IgD-negative memory B cell (primary cell): ENCODE measurements around the gene SHB. TPM values are rescaled to one million over a fixed set of nuclear protein-coding genes. Genes with fewer than 3 reads are reported as not detected.
"Not testable (repeated sequence)": the region's sequence is repeated elsewhere in the genome, so short reads cannot be mapped to it uniquely, and the experiment has no call there.

ENCODE experiments used
- H3K27ac Mint-ChIP-seq, 3 donors: one replicate each; pipeline ENCODE4 v1.8.0; 2020 to 2022; ENCODE audit warnings: mild to moderate bottlenecking in 3 of 3, mixed read lengths in 3 of 3, moderate library complexity in 1 of 3
- H3K27me3 Mint-ChIP-seq: one replicate; pipeline ENCODE4 v1.8.0; 2021; ENCODE audit warnings: mixed read lengths
- H3K36me3 Mint-ChIP-seq: one replicate; pipeline ENCODE4 v1.8.0; 2020; ENCODE audit warnings: mild to moderate bottlenecking, mixed read lengths
- H3K4me1 Mint-ChIP-seq, 3 donors: one replicate each; pipeline ENCODE4 v1.8.0; 2020 to 2022; ENCODE audit warnings: mixed read lengths in 3 of 3, mild to moderate bottlenecking in 1 of 3
- H3K4me3 Mint-ChIP-seq, 4 donors: one replicate each; pipeline ENCODE4 v1.8.0; 2020 to 2022; ENCODE audit warnings: mild to moderate bottlenecking in 4 of 4, mixed read lengths in 4 of 4, moderate library complexity in 3 of 4
- H3K9me3 Mint-ChIP-seq, 3 donors: one replicate each; pipeline ENCODE4 v1.8.0; 2020 to 2021; ENCODE audit warnings: mixed read lengths in 3 of 3, mild to moderate bottlenecking in 1 of 3
- polyA plus RNA-seq: library from polyadenylated mRNA; unstranded; fragments of 300-500 nt; fragmentation: Illumina TruSeq; gene quantifications from one replicate; pipeline ENCODE4 v1.2.3, GENCODE V29; 2021

The SHB gene
- polyA plus RNA-seq, 1 donor from 2014 or later, result not detected

- H3K27ac Mint-ChIP-seq, result peak overlapping the region in 1 of 3 donors; percentile 99
- H3K4me3 Mint-ChIP-seq, result peak overlapping the region in 2 of 4 donors; percentile 9 to 73
- H3K9me3 Mint-ChIP-seq, result no peaks in the 10 kb centered on the region
- peaks cover 2 to 22% (median 18%) of the 10 kb centered on the region in 3 donors for H3K4me1 Mint-ChIP-seq
- no peaks in the 10 kb centered on the region for H3K27me3 Mint-ChIP-seq
- no peaks in the 10 kb centered on the region for H3K36me3 Mint-ChIP-seq
Measured at GRCh38 chr9:37906312-37907239, 162.5 kb downstream of the SHB start.

- peaks cover 2 to 22% (median 18%) of the 10 kb centered on the region in 3 donors for H3K4me1 Mint-ChIP-seq
- H3K27ac Mint-ChIP-seq, result peak overlapping the region in 2 of 3 donors; percentile 81 to 99
- H3K27me3 Mint-ChIP-seq, result no peaks in the 10 kb centered on the region
- peak overlapping the region in 2 of 4 donors; percentile 67 to 98 for H3K4me3 Mint-ChIP-seq
- H3K9me3 Mint-ChIP-seq, result no peaks in the 10 kb centered on the region
- no peaks in the 10 kb centered on the region for H3K36me3 Mint-ChIP-seq
Measured at GRCh38 chr9:37905776-37906175, 163.3 kb downstream of the SHB start.

GRCh38 chr9:37905131-37905505, 163.9 kb downstream of the SHB start:
- no peaks in the 10 kb centered on the region for H3K27me3 Mint-ChIP-seq
- H3K36me3 Mint-ChIP-seq, result no peaks in the 10 kb centered on the region
- no peaks in the 10 kb centered on the region for H3K9me3 Mint-ChIP-seq
- peak overlapping the region in 1 of 4 donors; percentile 98 for H3K4me3 Mint-ChIP-seq
- H3K27ac Mint-ChIP-seq, result peak overlapping the region in 2 of 3 donors; percentile 96 to 99
- peaks cover 2 to 22% (median 18%) of the 10 kb centered on the region in 3 donors for H3K4me1 Mint-ChIP-seq

GRCh38 chr9:37904445-37905130, 164.4 kb downstream of the SHB start:
- Mint-ChIP-seq H3K4me1 (peaks cover 2 to 22% (median 18%) of the 10 kb centered on the region in 3 donors), H3K27ac (peak overlapping the region; percentile 94 to 99 (median 96)), H3K4me3 (peak overlapping the region; percentile 86 to 98 (median 96)), H3K36me3 (no peaks in the 10 kb centered on the region), H3K27me3 (no peaks in the 10 kb centered on the region), H3K9me3 (no peaks in the 10 kb centered on the region)

- H3K4me1 Mint-ChIP-seq, result peaks cover 2 to 22% (median 18%) of the 10 kb centered on the region in 3 donors
- no peaks in the 10 kb centered on the region for H3K9me3 Mint-ChIP-seq
- H3K36me3 Mint-ChIP-seq, result no peaks in the 10 kb centered on the region
- peak within 1 kb of the TSS; percentile 94 to 99 (median 96) for H3K27ac Mint-ChIP-seq
- H3K4me3 Mint-ChIP-seq, result peak within 1 kb of the TSS; percentile 86 to 98 (median 96)
- no peaks in the 10 kb centered on the region for H3K27me3 Mint-ChIP-seq
Measured at GRCh38 chr9:37903647-37904444, 165.2 kb downstream of the SHB start, which contains the start of gene SLC25A51. Gene SLC25A51, minus strand, starts transcription at chr9:37904127. Its CDS starts 15,577 bp downstream, at chr9:37888550.

- Mint-ChIP-seq H3K4me1 (peaks cover 2 to 22% (median 18%) of the 10 kb centered on the region in 3 donors), H3K36me3 (no peaks in the 10 kb centered on the region), H3K27ac (peak overlapping the region; percentile 53 to 99 (median 80)), H3K9me3 (no peaks in the 10 kb centered on the region), H3K4me3 (peak overlapping the region; percentile 86 to 98 (median 96)), H3K27me3 (no peaks in the 10 kb centered on the region)
Measured at GRCh38 chr9:37902796-37903646, 166.0 kb downstream of the SHB start.

- peak overlapping the region in 1 of 3 donors; percentile 48 for H3K27ac Mint-ChIP-seq
- peaks cover 3% of the 10 kb centered on the region for H3K36me3 Mint-ChIP-seq
- no peaks in the 10 kb centered on the region for H3K9me3 Mint-ChIP-seq
- peak overlapping the region in 1 of 4 donors; percentile 50 for H3K4me3 Mint-ChIP-seq
- no peaks in the 10 kb centered on the region for H3K27me3 Mint-ChIP-seq
- peaks cover 2 to 22% (median 18%) of the 10 kb centered on the region in 3 donors for H3K4me1 Mint-ChIP-seq
Measured at GRCh38 chr9:37902131-37902530, 166.9 kb downstream of the SHB start.

- H3K36me3 Mint-ChIP-seq, result peaks cover 11% of the 10 kb centered on the region
- no peak overlapping the region for H3K4me3 Mint-ChIP-seq
- peaks cover 2 to 13% (median 12%) of the 10 kb centered on the region in 3 donors for H3K4me1 Mint-ChIP-seq
- no peaks in the 10 kb centered on the region for H3K27me3 Mint-ChIP-seq
- H3K27ac Mint-ChIP-seq, result no peak overlapping the region
- H3K9me3 Mint-ChIP-seq, result no peaks in the 10 kb centered on the region
Measured at GRCh38 chr9:37899041-37899440, 170.0 kb downstream of the SHB start.

GRCh38 chr9:37897665-37898064, 171.4 kb downstream of the SHB start:
- peaks cover 14% of the 10 kb centered on the region for H3K36me3 Mint-ChIP-seq
- H3K9me3 Mint-ChIP-seq, result no peaks in the 10 kb centered on the region
- H3K27ac Mint-ChIP-seq, result peak overlapping the region in 1 of 3 donors; percentile 23
- no peaks in the 10 kb centered on the region for H3K27me3 Mint-ChIP-seq
- no peak overlapping the region for H3K4me3 Mint-ChIP-seq
- peaks cover 2 to 8% (median 6%) of the 10 kb centered on the region in 3 donors for H3K4me1 Mint-ChIP-seq

GRCh38 chr9:37892063-37892462, 177.0 kb downstream of the SHB start:
- no peaks in the 10 kb centered on the region for H3K9me3 Mint-ChIP-seq
- H3K36me3 Mint-ChIP-seq, result peaks cover 14% of the 10 kb centered on the region
- H3K27ac Mint-ChIP-seq, result no peak overlapping the region
- H3K4me1 Mint-ChIP-seq, result peaks cover 0 to 1% (median 0%) of the 10 kb centered on the region in 3 donors
- H3K27me3 Mint-ChIP-seq, result no peaks in the 10 kb centered on the region
- H3K4me3 Mint-ChIP-seq, result no peak overlapping the region

GRCh38 chr9:37891042-37891441, 178.0 kb downstream of the SHB start:
- H3K36me3 Mint-ChIP-seq, result peaks cover 14% of the 10 kb centered on the region
- H3K27me3 Mint-ChIP-seq, H3K4me3 Mint-ChIP-seq, H3K4me1 Mint-ChIP-seq, H3K9me3 Mint-ChIP-seq, H3K27ac Mint-ChIP-seq: not testable (repeated sequence)

- Mint-ChIP-seq H3K4me1 (peaks cover 0 to 2% (median 1%) of the 10 kb centered on the region in 3 donors), H3K36me3 (peaks cover 7% of the 10 kb centered on the region), H3K27me3 (no peaks in the 10 kb centered on the region), H3K27ac (no peak overlapping the region), H3K9me3 (no peaks in the 10 kb centered on the region), H3K4me3 (no peak overlapping the region)
Measured at GRCh38 chr9:37889536-37889935, 179.5 kb downstream of the SHB start.

GRCh38 chr9:37887977-37888583, 180.9 kb downstream of the SHB start:
- not testable (repeated sequence) for H3K27me3 Mint-ChIP-seq, H3K4me3 Mint-ChIP-seq, H3K27ac Mint-ChIP-seq, H3K36me3 Mint-ChIP-seq, H3K9me3 Mint-ChIP-seq, H3K4me1 Mint-ChIP-seq
